Stimulated activated CD8-positive, alpha-beta memory T cell treated with anti-CD3 and anti-CD28 coated beads, Interleukin-12 subunit alpha, Interleukin-12 subunit beta, amount 100 ng/mL, for 24 hours (primary cell): Measurements from ENCODE around the gene RLN3.

ENCODE experiments used
- DNase-seq: peaks from one replicate; pipeline ENCODE4 v3.0.0-alpha.2; 2020; ENCODE audit errors: extremely low read depth

Gene RLN3

GRCh38 chr19:14027856-14028450, at the start of gene RLN3:
TSS of gene RLN3 (plus strand) at chr19:14028148. CDS start at chr19:14028205, 57 bp downstream.
- DNase-seq, result no peak

- DNase-seq, result no peak
These were observed 49.4 kb upstream of the RLN3 start for GRCh38 chr19:13978351-13979243.

GRCh38 chr19:13979244-13979615, 48.7 kb upstream of the RLN3 start:
- no peak for DNase-seq

- DNase-seq, result no peak
These were observed 48.3 kb upstream of the RLN3 start for GRCh38 chr19:13979686-13980085.

- no peak for DNase-seq
These were observed 47.6 kb upstream of the RLN3 start for GRCh38 chr19:13980340-13980739.

GRCh38 chr19:13981021-13981420, 46.9 kb upstream of the RLN3 start:
- no peak for DNase-seq

- DNase-seq, result no peak
These were observed 46.5 kb upstream of the RLN3 start for GRCh38 chr19:13981467-13981866.

GRCh38 chr19:13981988-13982501, 45.9 kb upstream of the RLN3 start:
- DNase-seq, result no peak

- no peak for DNase-seq
These were observed 45.2 kb upstream of the RLN3 start for GRCh38 chr19:13982773-13983172.

- DNase-seq, result no peak
These were observed 44.6 kb upstream of the RLN3 start for GRCh38 chr19:13983213-13983889.

- no peak for DNase-seq
These were observed 43.8 kb upstream of the RLN3 start for GRCh38 chr19:13984186-13984585.

GRCh38 chr19:13984875-13985741, 42.8 kb upstream of the RLN3 start:
- DNase-seq, result no peak

- DNase-seq, result no peak
These were observed 42.1 kb upstream of the RLN3 start for GRCh38 chr19:13985771-13986347.

GRCh38 chr19:13986348-13986904, 41.5 kb upstream of the RLN3 start:
- DNase-seq, result peak; percentile 97

- DNase-seq, result no peak
These were observed 40.7 kb upstream of the RLN3 start for GRCh38 chr19:13987101-13987890.

GRCh38 chr19:13989487-13989886, 38.5 kb upstream of the RLN3 start:
- no peak for DNase-seq

- DNase-seq, result no peak
These were observed 37.9 kb upstream of the RLN3 start for GRCh38 chr19:13990085-13990484.

- no peak for DNase-seq
These were observed 35.9 kb upstream of the RLN3 start for GRCh38 chr19:13992025-13992424.

GRCh38 chr19:13993590-13994300, 34.2 kb upstream of the RLN3 start:
- no peak for DNase-seq
